GM19099 (cell line): ENCODE measurements around the gene SLC25A21.

ENCODE experiments used
- POLR2A ChIP-seq: IDR thresholded peaks from 3 replicates; pipeline ENCODE4 v1.6.1; 2011; ENCODE audit warnings: low read depth; ENCODE audit not compliant: insufficient read length; ENCODE audit errors: extremely low read depth

The SLC25A21 gene

GRCh38 chr14:37147310-37147880 is 25.0 kb downstream of the SLC25A21 start:
- no peak for TF ChIP-seq POLR2A

- no peak for TF ChIP-seq POLR2A
Observed at GRCh38 chr14:37145395-37145794, 27.0 kb downstream of the SLC25A21 start.

GRCh38 chr14:37144729-37145363 is 27.6 kb downstream of the SLC25A21 start:
- no peak for TF ChIP-seq POLR2A

GRCh38 chr14:37143475-37143874 is 28.9 kb downstream of the SLC25A21 start:
- TF ChIP-seq POLR2A = no peak

GRCh38 chr14:37142835-37143401 is 29.5 kb downstream of the SLC25A21 start:
- TF ChIP-seq POLR2A = no peak

GRCh38 chr14:37140176-37140575 is 32.2 kb downstream of the SLC25A21 start:
- no peak for TF ChIP-seq POLR2A

GRCh38 chr14:37139710-37140109 is 32.7 kb downstream of the SLC25A21 start:
- TF ChIP-seq POLR2A = no peak

- TF ChIP-seq POLR2A = no peak
Observed at GRCh38 chr14:37138898-37139297, 33.5 kb downstream of the SLC25A21 start.

GRCh38 chr14:37133284-37133913 is 39.0 kb downstream of the SLC25A21 start:
- no peak for TF ChIP-seq POLR2A

- no peak for TF ChIP-seq POLR2A
Observed at GRCh38 chr14:37131205-37131604, 41.2 kb downstream of the SLC25A21 start.

- TF ChIP-seq POLR2A = no peak
Observed at GRCh38 chr14:37129047-37129446, 43.4 kb downstream of the SLC25A21 start.

GRCh38 chr14:37124614-37125013 is 47.8 kb downstream of the SLC25A21 start:
- no peak for TF ChIP-seq POLR2A

GRCh38 chr14:37122919-37123639 is 49.3 kb downstream of the SLC25A21 start:
- no peak for TF ChIP-seq POLR2A

- no peak for TF ChIP-seq POLR2A
Observed at GRCh38 chr14:37122288-37122687, 50.1 kb downstream of the SLC25A21 start.

- no peak for TF ChIP-seq POLR2A
Observed at GRCh38 chr14:37118673-37119366, 53.6 kb downstream of the SLC25A21 start.
